Thoracic aorta (tissue), 2 donors: ENCODE measurements around the gene UFC1. TPM values are rescaled to one million over a fixed set of nuclear protein-coding genes. Genes with fewer than 3 reads are reported as not detected.

ENCODE experiments used
- ATAC-seq: fragments of 150-250 bp; one replicate; pipeline ENCODE4 v1.8.0; 2017; ENCODE audit warnings: low read depth; ENCODE audit not compliant: insufficient number of reproducible peaks, low FRiP score
- DNase-seq: peaks from one replicate; pipeline ENCODE4 v3.0.0-alpha.2; 2020; ENCODE audit warnings: low spot score
- H3K27ac ChIP-seq, 2 donors: fragments of 200-600 bp; sonication (generic); 1 replicate in 1 of 2; 2 replicates in 1 of 2; pipeline ENCODE4 v1.5.1; 2016; ENCODE audit warnings: mild to moderate bottlenecking in 2 of 2, moderate library complexity in 2 of 2
- H3K27me3 ChIP-seq: fragments of 200-600 bp; sonication (generic); replicated peaks from 2 replicates; pipeline ENCODE4 v1.6.0; 2016; ENCODE audit warnings: mild to moderate bottlenecking; ENCODE audit not compliant: insufficient read depth
- H3K36me3 ChIP-seq: fragments of 200-600 bp; sonication (generic); one replicate; pipeline ENCODE4 v1.5.1; 2016
- H3K4me1 ChIP-seq, 2 donors: fragments of 200-600 bp; sonication (generic); 1 replicate in 1 of 2; 2 replicates in 1 of 2; pipeline versions ENCODE4 v1.5.1 to v1.6.0; 2016; ENCODE audit warnings: low read depth in 2 of 2, mild to moderate bottlenecking in 1 of 2; ENCODE audit not compliant: control insufficient read depth in 1 of 2
- H3K4me3 ChIP-seq: fragments of 200-600 bp; sonication (generic); 2 replicates; pipeline ENCODE4 v1.5.1; 2016; ENCODE audit warnings: mild to moderate bottlenecking
- H3K9me3 ChIP-seq: fragments of 200-600 bp; sonication (generic); 2 replicates; pipeline ENCODE4 v1.5.1; 2016
- CTCF ChIP-seq: fragments of 200-600 bp; sonication (generic); IDR thresholded peaks from one replicate; pipeline ENCODE4 v1.5.1; 2019; ENCODE audit warnings: antibody characterized with exemption
- total RNA-seq, 2 donors: library from RNA; depleted of rRNA; stranded (reverse); fragments of >200 nt; gene quantifications; one replicate each; pipeline versions ENCODE4 v1.1.0 to v1.2.3, GENCODE V29; 2016

Gene UFC1
- total RNA-seq, 2 donors from 2014 or later = 54.2 to 73.9 TPM

GRCh38 chr1:161165742-161166668 lies 12.2 kb downstream of the UFC1 start, which contains the start of gene PPOX:
Gene PPOX (plus strand): TSS chr1:161166426. CDS start chr1:161166848, 422 bp downstream.
- ATAC-seq (peak; percentile 87), DNase-seq (peak; percentile 97)
- Histone ChIP-seq H3K27me3 (no peaks in the 10 kb centered on the region), H3K27ac (peak within 1 kb of the TSS; percentile 89), H3K4me3 (peak within 1 kb of the TSS; percentile 75), H3K4me1 (peaks cover 19 to 33% of the 10 kb centered on the region in 2 donors), H3K9me3 (no peaks in the 10 kb centered on the region), H3K36me3 (peaks cover 11% of the 10 kb centered on the region)
- no peak for TF ChIP-seq CTCF

DNA sequence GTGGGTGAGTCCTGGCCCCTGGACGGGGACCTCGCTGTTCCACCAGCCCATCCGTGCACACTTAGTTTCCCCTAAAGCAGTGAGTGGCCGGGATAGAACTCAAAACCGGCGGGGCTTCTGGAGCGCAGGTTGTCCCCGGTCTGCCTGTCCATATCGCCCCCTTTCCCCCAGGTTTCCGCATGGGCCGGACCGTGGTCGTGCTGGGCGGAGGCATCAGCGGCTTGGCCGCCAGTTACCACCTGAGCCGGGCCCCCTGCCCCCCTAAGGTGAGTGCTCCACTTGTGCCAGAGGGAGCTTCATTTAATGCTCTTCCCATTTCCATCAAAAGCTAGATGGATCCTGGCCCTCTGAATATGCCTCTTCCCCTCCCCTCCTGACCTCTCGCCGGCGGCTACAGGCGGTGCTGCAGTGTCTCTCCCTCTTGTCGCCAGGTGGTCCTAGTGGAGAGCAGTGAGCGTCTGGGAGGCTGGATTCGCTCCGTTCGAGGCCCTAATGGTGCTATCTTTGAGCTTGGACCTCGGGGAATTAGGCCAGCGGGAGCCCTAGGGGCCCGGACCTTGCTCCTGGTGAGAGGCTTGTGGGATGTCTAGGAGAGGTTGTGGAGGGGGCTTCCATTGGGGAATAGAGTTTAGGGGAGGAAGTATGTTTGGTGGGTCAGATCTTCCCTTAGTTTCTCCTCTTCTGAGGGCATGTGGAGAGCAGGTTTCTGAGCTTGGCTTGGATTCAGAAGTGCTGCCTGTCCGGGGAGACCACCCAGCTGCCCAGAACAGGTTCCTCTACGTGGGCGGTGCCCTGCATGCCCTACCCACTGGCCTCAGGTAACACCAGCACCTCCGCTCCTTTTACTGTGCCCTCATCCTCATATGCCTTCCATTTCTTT lies 13.1 kb downstream of the UFC1 start:
- peaks cover 20% of the 10 kb centered on the region for H3K36me3 ChIP-seq
- H3K27me3 ChIP-seq = no peaks in the 10 kb centered on the region
- peak overlapping the region; percentile 75 for H3K4me3 ChIP-seq
- peaks cover 13 to 24% of the 10 kb centered on the region in 2 donors for H3K4me1 ChIP-seq
- TF ChIP-seq CTCF = no peak
- H3K9me3 ChIP-seq = no peaks in the 10 kb centered on the region
- peak overlapping the region; percentile 89 for H3K27ac ChIP-seq
- ATAC-seq = no peak
- no peak for DNase-seq

DNA sequence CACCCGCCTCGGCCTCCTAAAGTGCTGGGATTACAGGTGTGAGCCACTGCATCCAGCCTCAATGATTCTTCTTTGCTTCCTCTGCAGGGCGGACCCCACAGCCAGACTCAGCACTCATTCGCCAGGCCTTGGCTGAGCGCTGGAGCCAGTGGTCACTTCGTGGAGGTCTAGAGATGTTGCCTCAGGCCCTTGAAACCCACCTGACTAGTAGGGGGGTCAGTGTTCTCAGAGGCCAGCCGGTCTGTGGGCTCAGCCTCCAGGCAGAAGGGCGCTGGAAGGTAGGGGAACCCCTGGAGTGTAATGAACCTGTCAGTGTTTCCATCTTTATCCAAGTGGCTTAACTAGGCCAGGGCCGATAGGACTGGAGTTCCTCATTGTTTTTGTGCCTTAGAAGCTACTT lies 15.1 kb downstream of the UFC1 start:
- TF ChIP-seq CTCF = no peak
- Histone ChIP-seq H3K27me3 (no peaks in the 10 kb centered on the region), H3K4me3 (no peak overlapping the region), H3K27ac (no peak overlapping the region), H3K36me3 (peaks cover 32% of the 10 kb centered on the region), H3K9me3 (no peaks in the 10 kb centered on the region), H3K4me1 (peaks cover 16 to 35% of the 10 kb centered on the region in 2 donors)
- ATAC-seq (no peak), DNase-seq (no peak)

GRCh38 chr1:161171191-161171590 lies 17.4 kb downstream of the UFC1 start:
- Histone ChIP-seq H3K9me3 (no peaks in the 10 kb centered on the region), H3K4me3 (no peak overlapping the region), H3K4me1 (peaks cover 11 to 35% of the 10 kb centered on the region in 2 donors), H3K27ac (no peak overlapping the region), H3K36me3 (peaks cover 34% of the 10 kb centered on the region), H3K27me3 (no peaks in the 10 kb centered on the region)
- no peak for TF ChIP-seq CTCF
- DNase-seq = no peak
- ATAC-seq = no peak

DNA sequence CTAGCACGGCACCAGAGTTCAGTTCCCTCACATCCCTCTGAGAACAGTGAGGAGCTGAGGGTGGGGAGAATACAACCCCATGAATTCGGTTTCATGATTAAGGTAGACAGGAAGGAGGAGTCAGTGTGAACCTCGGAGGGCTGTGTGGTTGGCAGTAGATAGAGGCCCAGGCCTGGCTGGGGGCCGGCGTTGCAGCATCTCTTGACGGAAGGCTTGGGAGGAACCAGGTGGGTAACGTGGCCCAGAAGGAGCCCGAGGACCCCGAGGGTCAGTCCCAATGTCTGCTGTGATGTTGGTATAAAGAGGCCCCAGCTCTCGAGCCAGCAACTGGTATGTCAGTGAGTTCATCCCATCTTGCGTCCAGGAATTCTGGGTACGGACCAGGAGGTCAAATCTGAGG lies 17.9 kb downstream of the UFC1 start:
- H3K4me1 ChIP-seq = peaks cover 14 to 39% of the 10 kb centered on the region in 2 donors
- ATAC-seq (no peak), DNase-seq (no peak)
- H3K4me3 ChIP-seq = no peak overlapping the region
- no peaks in the 10 kb centered on the region for H3K9me3 ChIP-seq
- TF ChIP-seq CTCF = no peak
- H3K27ac ChIP-seq = no peak overlapping the region
- H3K36me3 ChIP-seq = peaks cover 34% of the 10 kb centered on the region
- H3K27me3 ChIP-seq = no peaks in the 10 kb centered on the region
